Activated CD4-positive, alpha-beta T cell treated with anti-CD3 and anti-CD28 coated beads for 48 hours (primary cell): Measurements from ENCODE around the gene SLC6A4.

Experiments used
- DNase-seq: peaks from one replicate; pipeline ENCODE4 v3.0.0-alpha.2; 2020

Gene SLC6A4

DNA sequence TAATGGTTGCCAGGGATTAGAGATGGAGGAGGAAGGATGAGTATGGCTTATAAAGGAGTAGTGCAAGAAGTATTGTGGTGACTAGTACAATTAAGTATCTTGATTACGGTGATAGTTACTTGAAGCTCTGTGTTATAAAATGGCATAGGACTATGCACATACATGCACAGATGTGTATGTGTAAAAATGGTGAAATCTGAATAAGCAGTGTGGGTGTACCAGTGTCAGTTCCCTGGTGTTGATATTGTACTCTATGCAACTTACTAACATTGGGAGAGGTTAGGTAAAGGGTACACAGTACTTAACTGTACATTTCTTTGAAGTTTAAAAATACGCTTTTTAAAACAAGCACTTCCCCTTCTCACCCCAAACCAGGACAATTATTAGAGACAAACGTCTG is 70.3 kb downstream of the SLC6A4 start:
- no peak for DNase-seq

DNA sequence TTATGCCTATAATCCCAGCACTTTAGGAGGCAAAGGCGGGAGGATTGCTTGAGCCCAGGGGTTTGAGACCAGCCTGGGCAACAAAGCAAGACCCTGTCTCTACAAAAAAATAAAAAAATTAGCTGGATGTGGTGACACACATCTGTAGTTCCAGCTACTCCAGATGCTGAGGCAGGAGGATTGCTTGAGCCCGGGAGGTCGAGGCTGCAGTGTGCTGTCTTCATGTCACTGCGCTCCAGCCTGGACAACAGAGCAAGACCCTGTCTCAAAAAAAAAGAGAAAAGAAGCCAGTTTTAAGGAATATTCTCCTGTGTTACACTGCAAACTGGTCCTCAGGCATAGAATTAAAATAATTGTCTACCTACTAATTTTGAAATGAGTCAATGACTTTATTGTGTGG is 71.0 kb downstream of the SLC6A4 start:
- no peak for DNase-seq

GRCh38 chr17:30161601-30162000 is 73.9 kb downstream of the SLC6A4 start:
- no peak for DNase-seq

GRCh38 chr17:30160419-30161172 is 74.9 kb downstream of the SLC6A4 start:
- DNase-seq, result no peak

DNA sequence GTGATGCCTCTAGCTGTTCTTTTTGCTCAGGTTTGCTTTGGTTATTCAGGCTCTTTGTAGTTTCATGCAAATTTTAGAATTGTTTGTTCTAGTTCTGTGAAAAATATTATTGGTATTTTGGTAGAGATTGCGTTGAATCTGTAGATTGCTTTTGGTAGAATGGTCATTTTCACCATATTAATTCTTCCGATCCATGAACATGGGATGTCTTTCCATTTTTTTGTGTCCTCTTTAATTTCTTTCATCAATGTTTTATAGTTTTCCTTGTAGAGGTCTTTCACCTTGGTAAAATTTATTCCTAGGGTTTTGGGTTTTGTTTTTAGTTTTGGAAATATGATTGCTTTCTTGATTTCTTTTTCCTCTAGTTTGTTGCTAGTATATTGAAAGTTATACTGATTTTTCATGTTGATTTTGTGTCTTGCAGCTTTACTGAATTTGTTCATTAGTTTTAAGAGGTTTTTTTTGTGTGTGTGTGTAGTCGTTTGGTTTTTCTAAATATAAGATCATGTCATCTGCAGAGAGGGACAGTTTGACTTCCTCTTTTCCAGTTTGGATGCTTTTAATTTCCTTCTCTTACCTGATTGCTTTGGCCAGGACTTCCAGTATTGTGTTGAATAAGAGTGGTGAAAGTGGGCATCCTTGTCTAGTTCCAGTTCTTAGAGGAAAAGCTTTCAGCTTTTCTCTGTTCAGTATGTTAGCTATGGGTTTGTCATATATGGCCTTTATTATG is 76.4 kb downstream of the SLC6A4 start:
- DNase-seq, result no peak

DNA sequence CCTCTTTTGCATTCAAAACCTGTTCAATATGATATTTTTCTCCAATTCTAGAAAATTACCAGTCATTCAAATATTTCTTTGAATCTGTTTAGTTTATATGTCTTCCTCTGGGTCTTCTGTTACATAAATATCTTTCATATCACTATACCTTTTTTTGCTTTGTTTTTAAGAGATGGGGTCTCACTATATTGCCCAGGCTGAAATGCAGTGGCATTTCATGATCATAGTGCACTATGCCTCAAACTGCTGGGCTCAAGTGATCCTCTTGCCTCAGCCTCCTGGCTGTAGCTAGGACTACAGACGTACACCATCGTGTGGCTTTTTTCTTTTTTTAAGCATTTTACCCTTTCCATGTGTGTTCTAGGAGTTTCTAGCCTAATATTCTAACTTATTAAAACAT is 80.1 kb downstream of the SLC6A4 start:
- DNase-seq, result no peak

DNA sequence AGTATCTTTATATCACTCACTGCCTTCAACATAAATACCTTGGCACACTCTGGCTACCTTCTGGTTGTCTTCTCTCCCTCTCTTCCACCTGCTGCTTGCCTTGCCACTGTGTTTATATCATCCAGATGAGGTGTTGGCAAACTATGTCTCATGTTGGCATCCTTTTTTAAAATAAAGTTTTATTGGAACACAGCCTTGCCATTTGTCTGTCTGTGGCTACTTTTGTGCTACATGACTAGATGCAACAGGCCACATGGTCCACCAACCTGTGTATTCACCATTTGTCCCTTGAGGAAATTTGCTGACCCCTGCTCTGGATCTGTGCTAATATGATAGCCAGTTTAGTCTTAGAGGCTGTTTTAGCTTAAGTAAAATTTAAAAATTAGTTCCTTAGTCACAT is 82.0 kb downstream of the SLC6A4 start:
- no peak for DNase-seq

DNA sequence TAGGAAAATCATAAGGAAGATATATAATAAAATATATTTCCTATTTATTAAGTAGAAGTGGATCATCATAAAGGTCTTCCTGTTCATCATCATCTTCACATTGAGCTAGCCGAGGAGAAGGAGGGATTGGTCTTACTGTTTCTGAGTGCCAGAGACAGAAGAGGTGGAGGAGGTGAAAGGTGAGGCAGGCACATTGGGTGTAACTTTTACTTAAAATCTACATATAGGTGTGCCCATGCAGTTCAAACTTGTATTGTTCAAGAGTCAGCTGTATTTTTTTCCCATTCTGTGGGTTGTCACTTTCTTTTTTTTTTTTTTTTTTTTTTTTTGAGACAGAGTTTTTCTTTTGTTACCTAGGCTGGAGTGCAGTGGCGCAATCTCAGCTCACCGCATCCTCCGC is 84.0 kb downstream of the SLC6A4 start:
- DNase-seq, result no peak

DNA sequence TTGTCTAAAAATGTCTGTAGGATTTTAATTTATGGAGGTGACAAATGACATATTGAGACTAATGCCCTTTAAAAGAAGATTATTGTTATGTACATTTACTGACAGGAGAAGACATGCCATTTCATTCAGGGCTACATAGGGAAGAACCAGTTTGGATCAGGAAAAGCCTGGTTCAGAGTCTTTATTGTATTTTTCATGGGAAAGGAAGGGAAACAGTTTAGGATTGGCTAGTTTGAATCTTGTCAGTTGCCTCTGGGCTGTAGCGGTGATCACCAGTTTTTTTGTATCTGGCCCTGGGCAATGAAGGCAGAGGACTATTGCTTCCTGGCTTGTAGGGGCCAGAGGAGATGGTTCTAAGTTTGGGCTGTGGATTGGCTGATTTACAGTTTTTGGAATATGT is 87.1 kb downstream of the SLC6A4 start:
- DNase-seq, result no peak

GRCh38 chr17:30147860-30148259 is 87.6 kb downstream of the SLC6A4 start:
- peak; percentile 27 for DNase-seq
